ENCODE measurements around the gene CHD1. TPM values are rescaled to one million over a fixed set of nuclear protein-coding genes. Genes with fewer than 3 reads are reported as not detected.
"Not testable (repeated sequence)": the region's sequence is repeated elsewhere in the genome, so short reads cannot be mapped to it uniquely, and the experiment has no call there.

The CHD1 gene
- total RNA-seq, 2 experiments from 2014 or later = 217 to 228 TPM

DNA sequence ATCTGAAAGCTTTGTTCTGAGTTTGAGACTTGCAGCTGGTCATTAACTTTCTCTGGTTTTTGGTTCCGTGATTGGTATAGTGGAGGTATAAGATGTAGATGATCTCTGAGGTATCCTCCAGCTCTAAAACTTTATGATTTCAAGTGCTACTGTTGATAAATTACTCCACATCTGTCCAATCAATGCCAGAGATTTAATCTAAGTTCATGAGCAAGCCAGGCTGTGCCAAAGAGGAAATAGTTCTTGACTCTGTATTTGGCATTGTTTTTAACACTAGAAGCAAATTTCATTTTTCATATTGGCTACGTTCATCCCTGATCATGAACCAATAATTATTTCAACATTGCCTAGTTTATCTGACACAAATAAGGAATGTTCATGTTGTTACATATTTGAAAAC, 28.5 kb upstream of the CHD1 start:
- H3K4me1 Mint-ChIP-seq (ENCODE audit: low read depth) = no peaks in the 10 kb centered on the region
- no peak overlapping the region for H3K27ac ChIP-seq (ENCODE audit: low read depth in 1 of 2, low read length in 2 of 2)
- no peaks in the 10 kb centered on the region for H3K4me1 ChIP-seq (ENCODE audit: insufficient read depth, low read length)
- POLR2A ChIA-PET = no interaction called here
- ATAC-seq (ENCODE audit: poor library complexity) (no peak), DNase-seq (no peak)
- H3K36me3 Mint-ChIP-seq (ENCODE audit: low read depth) = no peaks in the 10 kb centered on the region
- no peak overlapping the region for H3K4me3 ChIP-seq (ENCODE audit: low read length)
- no peaks in the 10 kb centered on the region for H3K27me3 ChIP-seq (ENCODE audit: control insufficient read depth in 1 of 2, insufficient read depth in 2 of 2, low read length in 2 of 2)
- no peaks in the 10 kb centered on the region for H3K9me3 Mint-ChIP-seq
- no peaks in the 10 kb centered on the region for H3K27me3 Mint-ChIP-seq
- CTCF ChIA-PET = interaction anchor here (0.6 kb wide), 1 partner anchor 96 kb away, joined by 3 read pairs; no protein-coding TSS in a partner anchor
- H3K4me3 Mint-ChIP-seq = no peak overlapping the region
- no peaks in the 10 kb centered on the region for H3K36me3 ChIP-seq (ENCODE audit: insufficient read depth, low read length)
- intact Hi-C loops (cut with DNase I, micrococcal nuclease) = no loop called here
- H3K27ac Mint-ChIP-seq = no peak overlapping the region
- H3K9me3 ChIP-seq (ENCODE audit: control insufficient read depth in 1 of 2, insufficient read depth in 1 of 2, low read length in 2 of 2) = no peaks in the 10 kb centered on the region
- TF ChIP-seq, protein P1, sequence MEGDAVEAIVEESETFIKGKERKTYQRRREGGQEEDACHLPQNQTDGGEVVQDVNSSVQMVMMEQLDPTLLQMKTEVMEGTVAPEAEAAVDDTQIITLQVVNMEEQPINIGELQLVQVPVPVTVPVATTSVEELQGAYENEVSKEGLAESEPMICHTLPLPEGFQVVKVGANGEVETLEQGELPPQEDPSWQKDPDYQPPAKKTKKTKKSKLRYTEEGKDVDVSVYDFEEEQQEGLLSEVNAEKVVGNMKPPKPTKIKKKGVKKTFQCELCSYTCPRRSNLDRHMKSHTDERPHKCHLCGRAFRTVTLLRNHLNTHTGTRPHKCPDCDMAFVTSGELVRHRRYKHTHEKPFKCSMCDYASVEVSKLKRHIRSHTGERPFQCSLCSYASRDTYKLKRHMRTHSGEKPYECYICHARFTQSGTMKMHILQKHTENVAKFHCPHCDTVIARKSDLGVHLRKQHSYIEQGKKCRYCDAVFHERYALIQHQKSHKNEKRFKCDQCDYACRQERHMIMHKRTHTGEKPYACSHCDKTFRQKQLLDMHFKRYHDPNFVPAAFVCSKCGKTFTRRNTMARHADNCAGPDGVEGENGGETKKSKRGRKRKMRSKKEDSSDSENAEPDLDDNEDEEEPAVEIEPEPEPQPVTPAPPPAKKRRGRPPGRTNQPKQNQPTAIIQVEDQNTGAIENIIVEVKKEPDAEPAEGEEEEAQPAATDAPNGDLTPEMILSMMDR (IDR thresholded peaks at IDR 0.05) = no peak

DNA sequence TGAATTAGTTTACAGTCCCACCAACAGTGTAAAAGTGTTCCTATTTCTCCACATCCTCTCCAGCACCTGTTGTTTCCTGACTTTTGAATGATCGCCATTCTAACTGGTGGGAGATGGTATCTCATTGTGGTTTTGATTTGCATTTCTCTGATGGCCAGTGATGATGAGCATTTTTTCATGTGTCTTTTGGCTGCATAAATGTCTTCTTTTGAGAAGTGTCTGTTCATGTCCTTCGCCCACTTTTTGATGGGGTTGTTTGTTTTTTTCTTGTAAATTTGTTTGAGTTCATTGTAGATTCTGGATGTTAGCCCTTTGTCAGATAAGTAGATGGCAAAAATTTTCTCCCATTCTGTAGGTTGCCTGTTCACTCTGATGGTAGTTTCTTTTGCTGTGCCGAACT, 27.1 kb upstream of the CHD1 start:
- CTCF ChIA-PET = not testable (repeated sequence)

DNA sequence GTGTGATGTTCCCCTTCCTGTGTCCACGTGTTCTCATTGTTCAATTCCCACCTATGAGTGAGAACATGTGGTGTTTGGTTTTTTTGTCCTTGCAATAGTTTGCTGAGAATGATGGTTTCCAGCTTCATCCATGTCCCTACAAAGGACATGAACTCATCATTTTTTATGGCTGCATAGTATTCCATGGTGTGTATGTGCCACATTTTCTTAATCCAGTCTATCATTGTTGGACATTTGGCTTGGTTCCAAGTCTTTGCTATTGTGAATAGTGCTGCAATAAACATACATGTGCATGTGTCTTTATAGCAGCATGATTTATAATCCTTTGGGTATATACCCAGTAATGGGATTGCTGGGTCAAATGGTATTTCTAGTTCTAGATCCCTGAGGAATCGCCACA, 26.7 kb upstream of the CHD1 start:
- H3K27ac Mint-ChIP-seq; H3K9me3 ChIP-seq (ENCODE audit: control insufficient read depth in 1 of 2, insufficient read depth in 1 of 2, low read length in 2 of 2); intact Hi-C loops (cut with DNase I, micrococcal nuclease); H3K36me3 ChIP-seq (ENCODE audit: insufficient read depth, low read length); ATAC-seq (ENCODE audit: poor library complexity); H3K36me3 Mint-ChIP-seq (ENCODE audit: low read depth); H3K27ac ChIP-seq (ENCODE audit: low read depth in 1 of 2, low read length in 2 of 2); H3K4me1 Mint-ChIP-seq (ENCODE audit: low read depth); H3K4me3 ChIP-seq (ENCODE audit: low read length); H3K9me3 Mint-ChIP-seq; POLR2A ChIA-PET; DNase-seq; H3K4me1 ChIP-seq (ENCODE audit: insufficient read depth, low read length); H3K4me3 Mint-ChIP-seq; CTCF ChIA-PET; H3K27me3 ChIP-seq (ENCODE audit: control insufficient read depth in 1 of 2, insufficient read depth in 2 of 2, low read length in 2 of 2); H3K27me3 Mint-ChIP-seq: not testable (repeated sequence)

More for the DNA sequence above, 27.1 kb upstream of the CHD1 start:
- H3K36me3 Mint-ChIP-seq (ENCODE audit: low read depth); H3K27me3 ChIP-seq (ENCODE audit: control insufficient read depth in 1 of 2, insufficient read depth in 2 of 2, low read length in 2 of 2); intact Hi-C loops (cut with DNase I, micrococcal nuclease); H3K36me3 ChIP-seq (ENCODE audit: insufficient read depth, low read length); H3K27ac ChIP-seq (ENCODE audit: low read depth in 1 of 2, low read length in 2 of 2); H3K9me3 Mint-ChIP-seq; ATAC-seq (ENCODE audit: poor library complexity); DNase-seq; H3K27ac Mint-ChIP-seq; H3K4me1 ChIP-seq (ENCODE audit: insufficient read depth, low read length); H3K4me1 Mint-ChIP-seq (ENCODE audit: low read depth); H3K9me3 ChIP-seq (ENCODE audit: control insufficient read depth in 1 of 2, insufficient read depth in 1 of 2, low read length in 2 of 2); POLR2A ChIA-PET; H3K27me3 Mint-ChIP-seq; H3K4me3 ChIP-seq (ENCODE audit: low read length); H3K4me3 Mint-ChIP-seq: not testable (repeated sequence)

DNA sequence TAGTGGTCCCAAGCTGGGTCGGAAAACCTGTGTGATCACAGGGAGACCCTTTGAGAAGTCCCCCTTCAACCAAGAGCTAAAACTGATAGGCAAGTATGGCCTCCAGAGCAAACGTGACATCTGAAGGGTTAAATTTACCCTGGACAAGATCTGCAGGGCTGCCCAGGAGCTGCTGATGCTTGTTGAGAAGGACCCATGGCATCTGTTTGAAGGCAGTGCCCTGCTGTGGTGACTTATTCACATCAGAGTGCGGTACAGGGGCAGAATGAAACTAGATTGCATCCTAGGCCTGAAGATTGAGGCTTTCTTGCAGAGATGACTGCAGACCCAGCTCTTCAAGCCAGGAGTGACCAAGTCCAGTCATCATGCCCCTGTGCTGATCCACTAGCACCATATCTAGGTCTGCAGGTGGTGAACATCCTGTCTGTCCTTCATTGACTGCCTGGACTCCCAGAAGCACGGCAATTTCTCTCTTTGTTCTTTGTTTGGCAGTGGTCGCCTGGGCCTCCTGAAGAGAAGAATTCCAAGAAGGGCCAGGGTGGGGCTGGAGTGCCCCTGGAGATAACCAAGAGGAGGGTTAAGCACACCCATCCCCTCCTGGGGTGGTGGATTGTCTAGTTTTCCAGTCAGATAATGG, 25.7 kb upstream of the CHD1 start:
- no peaks in the 10 kb centered on the region for H3K27me3 ChIP-seq (ENCODE audit: control insufficient read depth in 1 of 2, insufficient read depth in 2 of 2, low read length in 2 of 2)
- no peak overlapping the region for H3K4me3 Mint-ChIP-seq
- H3K9me3 ChIP-seq (ENCODE audit: control insufficient read depth in 1 of 2, insufficient read depth in 1 of 2, low read length in 2 of 2) = no peaks in the 10 kb centered on the region
- no peaks in the 10 kb centered on the region for H3K9me3 Mint-ChIP-seq
- POLR2A ChIA-PET = interaction anchor here (0.5 kb wide), 1 partner anchor 21 kb away, joined by 3 read pairs; no protein-coding TSS in a partner anchor
- TF ChIP-seq, protein P1 (IDR thresholded peaks at IDR 0.05) = no peak
- no peak overlapping the region for H3K27ac ChIP-seq (ENCODE audit: low read depth in 1 of 2, low read length in 2 of 2)
- H3K27me3 Mint-ChIP-seq = no peaks in the 10 kb centered on the region
- ATAC-seq (ENCODE audit: poor library complexity) = no peak
- no peak overlapping the region for H3K4me3 ChIP-seq (ENCODE audit: low read length)
- intact Hi-C loops (cut with DNase I, micrococcal nuclease) = no loop called here
- DNase-seq = no peak
- no peaks in the 10 kb centered on the region for H3K4me1 Mint-ChIP-seq (ENCODE audit: low read depth)
- H3K36me3 Mint-ChIP-seq (ENCODE audit: low read depth) = no peaks in the 10 kb centered on the region
- H3K27ac Mint-ChIP-seq = no peak overlapping the region
- CTCF ChIA-PET = no interaction called here
- no peaks in the 10 kb centered on the region for H3K36me3 ChIP-seq (ENCODE audit: insufficient read depth, low read length)
- no peaks in the 10 kb centered on the region for H3K4me1 ChIP-seq (ENCODE audit: insufficient read depth, low read length)

All from CD4-positive, alpha-beta T cell (primary cell).